Stomach (tissue), 4 donors: Measurements from ENCODE around the gene CERS6.

Experiments used
- POLR2A ChIP-seq, 4 donors: fragments of 450-650 bp; IDR thresholded peaks; one replicate each; pipeline ENCODE4 v1.6.1; 2016; ENCODE audit warnings: antibody characterized with exemption in 4 of 4, control low read depth in 2 of 4, mild to moderate bottlenecking in 1 of 4, moderate library complexity in 1 of 4
- POLR2AphosphoS5 ChIP-seq, 3 donors: sonication (generic); formaldehyde crosslinking; IDR thresholded peaks; one replicate each; pipeline ENCODE4 v1.6.1; 2016; ENCODE audit warnings: antibody characterized with exemption in 3 of 3

DNA sequence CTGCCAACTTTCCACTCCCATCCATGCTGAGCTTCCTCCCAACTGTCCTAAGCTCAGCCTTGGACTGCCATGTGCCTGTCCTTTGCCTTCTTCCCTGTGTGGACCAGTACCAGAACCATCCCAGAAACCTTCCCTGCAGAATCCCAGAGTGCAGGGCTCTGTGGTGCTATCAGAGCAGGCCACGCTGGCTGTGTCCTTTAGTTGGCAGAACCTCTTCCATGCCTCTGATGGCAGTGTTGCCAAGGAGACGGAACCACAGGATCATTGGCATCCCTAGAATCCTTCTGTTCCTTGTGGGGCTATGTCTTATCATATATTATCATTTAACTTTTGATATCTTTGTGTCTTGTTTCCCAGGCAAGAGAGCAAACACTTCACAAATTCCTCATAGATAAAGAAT, 273.4 kb downstream of the CERS6 start:
- TF ChIP-seq POLR2A (IDR thresholded peaks at IDR 0.05) (no peak), POLR2AphosphoS5 (IDR thresholded peaks at IDR 0.05) (no peak)
